Body of pancreas (tissue), 4 donors: ENCODE measurements around the gene TRPM5.

Experiments used
- CTCF ChIP-seq, 7 experiments: fragments of 450-650 bp in 4 of 7; fragments of 200-600 bp in 3 of 7; sonication (generic) in 3 of 7; IDR thresholded peaks; one replicate each; pipeline ENCODE4 v1.5.1; 2016 to 2019; ENCODE audit warnings: antibody characterized with exemption in 7 of 7
- POLR2A ChIP-seq, 3 donors: fragments of 450-650 bp; IDR thresholded peaks; one replicate each; pipeline ENCODE4 v1.6.1; 2016; ENCODE audit warnings: antibody characterized with exemption in 3 of 3, mild to moderate bottlenecking in 2 of 3

GRCh38 chr11:2477254-2477653 lies 32.9 kb upstream of the TRPM5 start:
- no peak for TF ChIP-seq CTCF (IDR thresholded peaks at IDR 0.05)
- TF ChIP-seq POLR2A (IDR thresholded peaks at IDR 0.05): no peak
